Measurements from ENCODE around the gene TPRN.

TPRN gene

DNA sequence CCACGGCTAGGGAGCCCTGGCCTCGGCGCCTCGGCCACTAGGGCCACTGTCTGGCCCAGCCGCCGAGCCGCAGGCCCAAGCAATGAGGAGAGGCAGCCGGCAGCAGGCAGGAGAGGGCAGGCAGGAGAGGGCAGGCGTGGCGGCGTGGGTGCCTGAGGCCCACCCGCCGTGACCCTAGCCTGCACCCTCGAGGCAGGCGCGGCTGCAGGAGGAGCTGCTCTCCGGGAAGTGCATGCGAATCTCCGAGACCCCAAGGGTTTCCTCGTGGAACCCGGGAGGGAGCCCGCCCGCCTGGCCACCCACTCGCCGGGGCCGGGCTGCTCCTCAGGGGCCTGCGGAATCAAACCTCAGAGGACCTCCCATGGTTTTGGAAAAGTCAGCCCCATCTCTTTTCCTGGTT lies 52.3 kb downstream of the TPRN start:
- Histone ChIP-seq H2AFZ (no peak overlapping the region), H3K4me3 (ENCODE audit: low read depth, low read length) (no peak overlapping the region), H3K4me2 (ENCODE audit: low read length) (no peak overlapping the region), H3K36me3 (ENCODE audit: control insufficient read depth, insufficient read depth, low read length) (no peaks in the 10 kb centered on the region), H3K79me2 (no peaks in the 10 kb centered on the region), H3K4me1 (no peaks in the 10 kb centered on the region), H3K9me3 (ENCODE audit: control insufficient read depth, low read length) (no peaks in the 10 kb centered on the region), H3K27ac (no peak overlapping the region), H3K27me3 (ENCODE audit: control insufficient read depth, insufficient read depth, low read length) (no peaks in the 10 kb centered on the region), H3K9ac (no peak overlapping the region)
- TF ChIP-seq, protein P1, sequence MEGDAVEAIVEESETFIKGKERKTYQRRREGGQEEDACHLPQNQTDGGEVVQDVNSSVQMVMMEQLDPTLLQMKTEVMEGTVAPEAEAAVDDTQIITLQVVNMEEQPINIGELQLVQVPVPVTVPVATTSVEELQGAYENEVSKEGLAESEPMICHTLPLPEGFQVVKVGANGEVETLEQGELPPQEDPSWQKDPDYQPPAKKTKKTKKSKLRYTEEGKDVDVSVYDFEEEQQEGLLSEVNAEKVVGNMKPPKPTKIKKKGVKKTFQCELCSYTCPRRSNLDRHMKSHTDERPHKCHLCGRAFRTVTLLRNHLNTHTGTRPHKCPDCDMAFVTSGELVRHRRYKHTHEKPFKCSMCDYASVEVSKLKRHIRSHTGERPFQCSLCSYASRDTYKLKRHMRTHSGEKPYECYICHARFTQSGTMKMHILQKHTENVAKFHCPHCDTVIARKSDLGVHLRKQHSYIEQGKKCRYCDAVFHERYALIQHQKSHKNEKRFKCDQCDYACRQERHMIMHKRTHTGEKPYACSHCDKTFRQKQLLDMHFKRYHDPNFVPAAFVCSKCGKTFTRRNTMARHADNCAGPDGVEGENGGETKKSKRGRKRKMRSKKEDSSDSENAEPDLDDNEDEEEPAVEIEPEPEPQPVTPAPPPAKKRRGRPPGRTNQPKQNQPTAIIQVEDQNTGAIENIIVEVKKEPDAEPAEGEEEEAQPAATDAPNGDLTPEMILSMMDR (IDR thresholded peaks at IDR 0.05), result no peak

DNA sequence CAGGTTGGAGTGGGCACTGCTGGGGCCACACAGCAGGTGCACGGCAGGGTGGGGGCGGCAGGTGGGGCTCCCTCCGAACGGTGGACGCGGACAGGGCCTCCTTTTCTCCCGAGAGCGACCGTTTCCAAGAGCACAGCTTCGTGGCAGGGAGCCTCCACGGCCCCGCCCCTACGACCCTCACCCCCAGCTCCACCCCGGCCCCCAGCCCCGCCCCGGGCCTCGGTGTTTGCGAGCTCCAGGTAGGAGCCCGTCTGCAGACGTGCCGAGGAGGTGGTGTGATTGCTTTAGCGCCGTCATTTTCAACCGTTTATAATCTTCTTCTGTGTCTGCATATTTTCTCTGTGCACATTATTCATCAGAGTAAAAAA lies 52.8 kb downstream of the TPRN start:
- no peaks in the 10 kb centered on the region for H3K36me3 ChIP-seq (ENCODE audit: control insufficient read depth, insufficient read depth, low read length)
- H3K4me3 ChIP-seq (ENCODE audit: low read depth, low read length), result no peak overlapping the region
- no peaks in the 10 kb centered on the region for H3K27me3 ChIP-seq (ENCODE audit: control insufficient read depth, insufficient read depth, low read length)
- H3K9me3 ChIP-seq (ENCODE audit: control insufficient read depth, low read length), result no peaks in the 10 kb centered on the region
- H3K4me1 ChIP-seq, result no peaks in the 10 kb centered on the region
- TF ChIP-seq, protein P1 (IDR thresholded peaks at IDR 0.05), result no peak
- H3K79me2 ChIP-seq, result no peaks in the 10 kb centered on the region
- H3K4me2 ChIP-seq (ENCODE audit: low read length), result no peak overlapping the region
- no peak overlapping the region for H2AFZ ChIP-seq
- no peak overlapping the region for H3K9ac ChIP-seq
- no peak overlapping the region for H3K27ac ChIP-seq

DNA sequence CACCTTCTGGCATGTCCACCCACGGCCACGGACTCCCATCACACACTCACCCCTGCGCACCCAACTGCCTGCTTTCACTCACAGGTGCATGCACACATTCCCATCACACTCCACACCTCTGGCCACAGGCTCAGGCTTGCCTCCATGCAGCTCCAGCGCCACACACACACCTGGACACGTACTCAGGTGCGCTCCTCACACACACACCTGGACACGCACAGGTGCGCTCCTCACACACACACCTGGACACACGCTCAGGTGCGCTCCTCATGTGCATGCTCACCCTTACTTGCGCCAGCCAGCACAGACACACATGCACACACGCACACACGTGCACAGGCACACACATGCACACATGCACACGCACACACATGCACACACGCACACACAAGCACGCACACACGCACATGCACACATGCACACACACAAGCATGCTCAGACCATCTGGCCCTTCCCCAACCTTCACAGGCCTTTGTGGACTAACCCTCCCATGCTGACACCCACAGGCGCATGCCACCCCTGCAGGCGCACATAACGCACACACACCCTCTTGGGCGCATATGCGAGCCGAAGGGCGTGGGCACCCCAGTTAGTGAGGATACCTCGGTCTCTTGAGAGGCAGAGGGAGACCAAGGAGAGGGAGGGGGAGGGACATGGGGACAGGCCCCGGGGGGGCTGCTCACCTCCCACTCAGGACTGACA lies 53.3 kb downstream of the TPRN start:
- H3K9me3 ChIP-seq (ENCODE audit: control insufficient read depth, low read length), result no peaks in the 10 kb centered on the region
- H3K27me3 ChIP-seq (ENCODE audit: control insufficient read depth, insufficient read depth, low read length), result peaks cover 2% of the 10 kb centered on the region
- no peaks in the 10 kb centered on the region for H3K79me2 ChIP-seq
- no peaks in the 10 kb centered on the region for H3K4me1 ChIP-seq
- TF ChIP-seq, protein P1 (IDR thresholded peaks at IDR 0.05), result no peak
- no peak overlapping the region for H2AFZ ChIP-seq
- H3K4me3 ChIP-seq (ENCODE audit: low read depth, low read length), result no peak overlapping the region
- H3K9ac ChIP-seq, result no peak overlapping the region
- H3K4me2 ChIP-seq (ENCODE audit: low read length), result no peak overlapping the region
- no peak overlapping the region for H3K27ac ChIP-seq
- H3K36me3 ChIP-seq (ENCODE audit: control insufficient read depth, insufficient read depth, low read length), result no peaks in the 10 kb centered on the region

DNA sequence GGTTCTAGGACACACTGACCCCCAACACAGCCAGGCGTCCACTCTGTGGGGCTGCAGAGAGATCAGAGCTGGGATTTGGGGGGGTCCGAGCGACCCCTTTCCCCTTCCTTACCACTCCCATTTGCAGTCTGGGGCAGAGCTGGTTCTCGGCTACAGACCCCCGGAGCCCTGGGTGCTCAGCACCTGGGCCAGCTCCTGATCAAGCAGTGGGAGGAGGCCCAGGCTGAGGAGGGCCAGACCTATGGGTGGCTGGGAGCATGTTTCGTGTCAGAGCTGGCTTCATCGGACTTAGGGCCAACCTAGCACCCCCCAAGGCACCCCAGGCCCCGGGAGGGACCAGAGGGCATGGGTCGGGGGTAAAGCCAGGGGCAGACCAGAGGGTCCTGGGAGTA lies 54.0 kb downstream of the TPRN start:
- H3K4me1 ChIP-seq, result no peaks in the 10 kb centered on the region
- no peaks in the 10 kb centered on the region for H3K79me2 ChIP-seq
- H3K9ac ChIP-seq, result no peak overlapping the region
- peaks cover 4% of the 10 kb centered on the region for H3K27me3 ChIP-seq (ENCODE audit: control insufficient read depth, insufficient read depth, low read length)
- TF ChIP-seq, protein P1 (IDR thresholded peaks at IDR 0.05), result no peak
- no peak overlapping the region for H3K4me2 ChIP-seq (ENCODE audit: low read length)
- H3K36me3 ChIP-seq (ENCODE audit: control insufficient read depth, insufficient read depth, low read length), result no peaks in the 10 kb centered on the region
- no peak overlapping the region for H3K27ac ChIP-seq
- no peak overlapping the region for H3K4me3 ChIP-seq (ENCODE audit: low read depth, low read length)
- no peaks in the 10 kb centered on the region for H3K9me3 ChIP-seq (ENCODE audit: control insufficient read depth, low read length)
- H2AFZ ChIP-seq, result no peak overlapping the region
